NCI-H128 (cell line): ENCODE data around the gene PLSCR4.
"Not testable (repeated sequence)": the region's sequence is repeated elsewhere in the genome, so short reads cannot be mapped to it uniquely, and the experiment has no call there.

Source experiments
- DNase-seq: peaks from one replicate; lab custom pipeline; 2025; ENCODE audit not compliant: unreplicated experiment; lab: John Stamatoyannopoulos, UW

The PLSCR4 gene, protein sequence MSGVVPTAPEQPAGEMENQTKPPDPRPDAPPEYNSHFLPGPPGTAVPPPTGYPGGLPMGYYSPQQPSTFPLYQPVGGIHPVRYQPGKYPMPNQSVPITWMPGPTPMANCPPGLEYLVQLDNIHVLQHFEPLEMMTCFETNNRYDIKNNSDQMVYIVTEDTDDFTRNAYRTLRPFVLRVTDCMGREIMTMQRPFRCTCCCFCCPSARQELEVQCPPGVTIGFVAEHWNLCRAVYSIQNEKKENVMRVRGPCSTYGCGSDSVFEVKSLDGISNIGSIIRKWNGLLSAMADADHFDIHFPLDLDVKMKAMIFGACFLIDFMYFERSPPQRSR

DNA sequence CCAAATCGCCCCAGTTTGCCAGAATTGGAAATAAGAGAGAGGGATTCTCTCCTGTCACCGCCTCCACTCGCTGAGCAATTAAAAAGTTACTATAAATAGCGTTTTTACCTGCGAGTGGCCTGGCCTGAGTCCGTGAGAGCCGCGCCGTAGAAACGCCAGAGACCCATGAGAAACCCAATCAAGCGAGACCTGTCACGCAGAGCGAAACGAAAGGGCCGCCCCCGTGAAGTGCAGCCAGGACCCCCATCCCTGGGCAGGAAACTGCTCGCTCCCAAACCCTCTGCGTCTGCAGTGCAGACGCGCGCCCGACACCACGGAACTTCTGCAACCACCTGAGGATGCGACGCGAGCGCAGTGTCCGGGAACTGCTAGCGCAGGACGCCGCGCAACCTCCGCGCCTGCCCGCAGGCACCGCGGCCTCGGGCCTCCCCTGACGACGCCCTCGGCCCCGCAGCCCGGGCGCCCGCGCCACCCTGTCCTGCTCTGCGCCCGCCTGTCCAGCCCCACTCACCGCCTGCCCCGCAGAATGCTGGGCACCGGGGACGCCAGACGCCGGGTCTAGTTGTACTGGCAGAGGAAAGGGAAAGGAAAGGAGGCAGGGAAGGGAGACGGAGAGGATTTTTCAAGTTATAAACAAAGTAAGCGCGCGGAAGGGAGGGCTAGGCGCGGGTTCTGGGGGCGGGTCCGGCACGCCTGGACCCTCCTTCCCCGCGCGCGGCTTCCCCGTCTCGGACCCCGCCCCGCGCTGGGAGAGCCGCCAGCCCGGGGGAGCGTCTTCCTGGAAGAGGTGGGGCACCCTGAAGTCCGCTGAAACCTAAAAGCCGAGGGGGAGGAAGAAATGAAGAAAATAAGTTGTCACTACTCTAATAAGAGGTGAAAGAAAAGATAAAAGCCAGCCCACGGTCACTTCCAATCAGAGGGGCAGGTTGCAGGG, at the start of gene PLSCR4:
Gene PLSCR4, minus strand, starts transcription at position 657 of the 934 bp plus-strand sequence. CDS start 29,034 bp downstream, outside the sequence.
- DNase-seq = no peak

DNA sequence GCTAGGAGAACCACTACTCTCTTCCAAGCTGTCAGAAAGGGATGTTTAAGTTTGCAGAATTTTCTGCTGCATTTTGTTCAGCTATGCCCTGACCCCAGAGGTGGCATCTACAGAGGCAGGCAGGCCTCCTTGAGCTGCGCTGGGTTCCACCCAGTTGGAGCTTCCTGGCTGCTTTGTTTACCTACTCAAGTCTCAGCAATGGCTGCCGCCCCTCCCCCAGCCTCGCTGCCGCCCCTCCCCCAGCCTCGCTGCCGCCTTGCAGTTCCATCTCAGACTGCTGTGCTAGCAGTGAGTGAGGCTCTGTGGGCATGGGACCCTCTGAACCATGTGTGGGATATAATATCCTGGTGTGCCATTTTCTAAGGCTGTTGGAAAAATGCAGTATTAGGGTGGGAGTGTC, 42.5 kb upstream of the PLSCR4 start:
- DNase-seq = not testable (repeated sequence)

DNA sequence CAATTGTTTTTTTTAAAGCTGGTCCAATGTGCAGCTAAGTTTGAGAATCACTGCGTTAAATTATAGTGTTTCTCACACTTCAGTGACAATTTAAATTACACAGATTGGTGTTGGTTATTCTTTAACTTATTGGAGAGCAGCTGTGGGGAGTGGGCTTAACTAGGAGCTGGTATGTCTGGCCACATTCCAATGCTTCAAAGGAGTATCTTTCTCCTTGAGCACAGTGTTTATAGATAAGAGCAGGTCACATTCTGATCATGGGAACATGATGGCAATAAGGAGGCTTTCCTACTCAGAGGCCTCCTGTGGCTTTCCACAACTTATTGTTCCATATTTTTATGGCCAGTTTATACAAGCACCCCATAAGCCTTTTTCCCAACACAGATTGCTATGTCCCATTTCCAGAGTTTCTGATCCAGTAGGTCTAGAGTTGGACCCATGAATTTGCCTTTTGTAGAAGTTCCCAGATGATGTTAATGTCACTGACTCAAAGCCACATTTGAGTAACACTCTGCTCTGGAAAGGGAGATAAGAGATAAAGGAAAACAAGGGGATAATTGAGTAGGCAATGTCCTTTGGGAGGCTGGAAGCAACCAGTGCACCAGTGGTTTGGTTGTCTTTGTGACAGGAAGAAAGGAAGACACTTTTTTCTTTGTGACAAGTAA, 33.0 kb upstream of the PLSCR4 start:
- DNase-seq = no peak

DNA sequence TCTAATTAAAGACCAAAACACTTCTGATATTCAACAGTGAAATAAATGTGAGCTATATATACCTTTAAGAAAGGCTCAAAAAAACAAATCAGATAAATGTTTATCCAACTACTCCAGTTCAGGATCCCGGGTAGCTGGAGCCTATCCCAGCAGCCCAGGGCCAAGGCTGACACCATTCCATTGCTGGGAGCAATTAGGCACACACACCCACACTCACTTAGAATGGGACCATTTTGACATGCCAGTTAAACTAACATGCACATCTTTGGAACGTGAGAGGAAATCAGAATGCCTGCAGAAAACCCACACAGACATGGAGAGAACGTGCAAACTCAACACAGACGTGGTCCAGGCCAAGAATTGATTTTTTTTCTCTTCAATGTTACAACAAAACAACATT, 30.0 kb upstream of the PLSCR4 start:
- DNase-seq = no peak

DNA sequence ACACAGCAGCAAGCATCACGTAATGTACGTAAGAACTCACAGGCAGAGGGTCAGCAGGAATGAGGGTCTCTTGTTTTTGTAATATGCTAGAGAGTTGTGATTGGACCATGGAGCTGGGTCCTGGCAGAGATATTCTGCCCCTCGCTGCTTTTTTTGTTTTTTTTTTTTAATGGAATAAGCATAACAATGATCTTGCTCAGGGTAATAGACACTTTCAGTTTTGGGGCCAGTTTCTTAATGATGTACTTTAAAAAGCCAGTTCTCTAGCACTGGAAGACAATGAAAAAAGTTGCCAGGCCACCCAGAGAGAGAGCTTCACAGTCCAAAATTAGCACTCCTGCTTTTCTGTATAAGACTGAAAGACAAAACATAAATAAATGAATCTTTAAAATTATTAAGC, 29.0 kb upstream of the PLSCR4 start:
- no peak for DNase-seq

DNA sequence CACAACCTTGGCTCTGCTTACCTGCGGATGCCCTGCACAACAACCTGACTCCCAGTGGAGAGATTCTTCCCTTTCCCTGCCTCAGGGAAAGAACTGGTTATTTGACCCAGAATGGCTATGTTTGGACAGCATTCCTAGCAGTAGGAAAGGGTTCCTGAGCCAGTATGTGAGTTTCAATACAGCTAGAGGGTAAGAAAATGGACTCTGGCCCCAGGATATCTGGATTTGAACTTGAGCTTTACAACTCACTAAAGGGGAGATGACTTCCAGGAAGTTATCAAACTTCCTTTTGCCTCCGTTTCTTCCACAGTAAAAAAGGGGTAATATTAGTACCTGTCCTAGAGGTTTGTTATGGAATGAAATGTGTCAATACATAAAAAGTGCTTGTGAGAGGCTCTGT, 28.1 kb upstream of the PLSCR4 start:
- no peak for DNase-seq

DNA sequence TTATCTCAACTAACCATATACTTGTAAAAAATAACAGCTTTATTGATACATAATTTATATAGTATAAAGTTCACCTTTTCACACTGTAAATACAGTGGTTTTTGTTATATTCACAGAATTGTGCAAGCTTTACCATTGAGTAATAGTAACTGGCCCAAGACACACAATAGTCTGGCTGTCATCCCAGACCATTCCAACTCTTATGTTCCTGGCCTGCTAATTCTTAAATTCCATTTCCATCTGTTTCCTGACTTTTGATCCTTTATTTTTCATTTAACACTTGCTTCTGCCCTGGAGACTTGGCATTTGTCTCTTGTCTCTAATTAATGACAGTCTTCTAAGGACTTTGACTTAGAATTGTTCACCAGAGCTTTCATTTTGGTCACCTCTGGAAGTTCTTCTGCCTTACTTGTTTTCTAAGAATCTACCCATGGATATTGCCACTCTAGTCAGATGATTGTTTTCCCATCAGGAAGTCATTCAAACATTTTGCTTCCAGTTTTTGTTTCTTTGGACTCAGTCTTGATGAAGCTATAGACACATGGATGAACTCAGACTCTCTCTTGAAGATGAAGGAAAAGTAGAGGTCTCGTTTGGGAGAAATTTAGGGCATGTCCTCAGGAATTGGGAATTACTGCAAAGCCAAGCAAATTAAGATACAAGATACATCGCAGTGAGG, 27.2 kb upstream of the PLSCR4 start:
- DNase-seq = no peak

DNA sequence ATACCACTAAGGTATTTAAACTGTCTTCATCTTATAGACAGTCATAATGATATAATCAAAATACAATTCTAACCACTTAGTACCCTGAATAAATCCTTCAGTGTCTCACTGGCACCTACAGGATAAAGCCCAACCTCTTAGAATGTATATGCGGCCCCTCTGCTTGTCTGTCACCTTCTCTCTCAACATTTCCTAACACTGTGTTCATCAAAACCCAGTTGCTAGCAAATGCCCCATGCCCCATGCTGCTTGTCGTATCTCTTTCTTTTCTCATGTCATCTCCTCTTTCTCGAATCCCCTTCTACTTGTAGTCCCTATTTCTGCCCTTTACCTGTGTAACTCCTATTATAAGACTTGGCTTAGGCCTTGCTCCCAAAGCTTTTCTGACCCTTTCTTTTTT, 24.6 kb upstream of the PLSCR4 start:
- no peak for DNase-seq

DNA sequence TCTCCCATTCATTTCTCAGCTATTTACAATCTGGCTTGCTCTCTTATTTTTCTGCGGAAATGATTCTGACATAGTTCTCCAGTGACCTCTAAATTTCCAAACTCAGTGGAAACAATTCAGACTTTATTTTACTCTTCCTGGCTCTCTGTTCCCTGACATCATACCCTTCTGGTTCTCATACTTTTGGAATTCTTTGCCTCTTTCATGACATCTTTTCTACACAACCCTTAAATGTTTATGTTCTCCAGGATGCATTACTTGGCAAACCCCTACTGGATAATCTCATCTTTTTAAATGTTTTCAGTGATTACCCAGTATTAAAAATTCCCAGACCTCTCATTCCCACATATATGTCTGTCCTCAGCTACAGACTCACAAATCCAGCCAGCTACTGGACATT, 23.9 kb upstream of the PLSCR4 start:
- DNase-seq = no peak

DNA sequence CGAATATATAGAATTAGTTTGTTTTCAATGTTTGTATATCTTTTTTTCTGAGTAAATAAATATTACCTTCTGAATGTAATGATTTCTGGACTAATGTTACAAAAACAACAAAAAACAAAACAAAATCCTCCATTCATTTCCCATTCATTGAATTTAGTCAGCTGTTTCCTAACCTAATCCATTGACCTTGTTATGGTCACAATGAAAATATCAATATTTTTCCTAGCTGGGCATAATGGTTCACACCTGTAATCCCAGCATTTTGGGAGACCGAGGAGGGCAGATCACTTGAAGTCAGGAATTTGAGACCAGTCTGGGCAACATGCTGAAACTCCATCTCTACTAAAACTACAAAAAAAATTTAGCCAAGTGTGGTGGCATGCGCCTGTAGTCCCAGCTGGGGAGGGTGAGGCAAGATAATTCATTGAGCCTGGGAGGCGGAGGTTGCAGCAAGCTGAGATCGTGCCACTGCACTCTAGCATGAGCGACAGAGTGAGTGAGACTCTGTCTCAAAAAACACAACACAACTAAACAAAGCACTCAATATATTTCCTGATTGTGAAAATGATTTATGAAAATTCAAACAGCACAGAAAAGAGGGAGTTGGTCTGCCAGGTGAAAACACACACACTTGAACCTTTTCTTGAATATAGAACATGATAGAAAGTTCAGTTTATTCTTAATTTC, 23.0 kb upstream of the PLSCR4 start:
- DNase-seq = no peak

DNA sequence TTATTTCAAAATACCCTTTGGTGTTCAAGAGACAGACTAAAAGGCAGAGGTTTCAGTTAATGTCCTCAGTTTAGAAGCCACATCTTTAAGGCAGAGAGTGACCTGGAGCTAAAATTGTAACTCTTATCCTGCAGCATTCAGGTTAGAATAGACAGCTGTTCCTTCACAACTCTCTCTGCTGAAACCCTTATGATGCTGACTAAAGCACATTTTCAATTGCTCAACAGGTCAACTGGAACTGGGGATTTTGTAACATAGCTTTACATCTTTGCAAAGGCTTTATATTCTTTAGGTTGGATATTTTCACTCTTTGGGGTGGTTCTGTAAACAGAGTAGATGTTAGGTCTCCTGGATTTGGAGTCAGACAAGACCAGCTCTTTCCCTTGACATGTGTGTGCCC, 20.3 kb upstream of the PLSCR4 start:
- no peak for DNase-seq

DNA sequence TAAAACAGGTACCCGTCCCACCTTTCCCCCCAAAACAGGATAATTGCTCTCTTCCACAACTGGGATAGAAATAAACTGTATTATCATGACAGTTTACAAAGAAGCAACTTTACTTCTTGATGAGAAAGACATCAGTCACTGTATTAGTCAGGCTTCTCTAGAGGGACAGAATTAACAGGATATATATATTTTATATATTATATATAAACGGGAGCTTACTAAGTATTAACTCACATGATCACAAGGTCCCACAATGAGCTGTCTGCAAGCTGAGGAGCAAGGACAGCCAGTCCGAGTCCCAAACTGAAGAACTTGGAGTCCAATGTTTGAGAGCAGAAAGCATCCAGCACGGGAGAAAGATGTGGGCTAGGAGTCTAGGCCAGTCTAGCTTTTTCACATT, 18.4 kb upstream of the PLSCR4 start:
- DNase-seq = no peak

DNA sequence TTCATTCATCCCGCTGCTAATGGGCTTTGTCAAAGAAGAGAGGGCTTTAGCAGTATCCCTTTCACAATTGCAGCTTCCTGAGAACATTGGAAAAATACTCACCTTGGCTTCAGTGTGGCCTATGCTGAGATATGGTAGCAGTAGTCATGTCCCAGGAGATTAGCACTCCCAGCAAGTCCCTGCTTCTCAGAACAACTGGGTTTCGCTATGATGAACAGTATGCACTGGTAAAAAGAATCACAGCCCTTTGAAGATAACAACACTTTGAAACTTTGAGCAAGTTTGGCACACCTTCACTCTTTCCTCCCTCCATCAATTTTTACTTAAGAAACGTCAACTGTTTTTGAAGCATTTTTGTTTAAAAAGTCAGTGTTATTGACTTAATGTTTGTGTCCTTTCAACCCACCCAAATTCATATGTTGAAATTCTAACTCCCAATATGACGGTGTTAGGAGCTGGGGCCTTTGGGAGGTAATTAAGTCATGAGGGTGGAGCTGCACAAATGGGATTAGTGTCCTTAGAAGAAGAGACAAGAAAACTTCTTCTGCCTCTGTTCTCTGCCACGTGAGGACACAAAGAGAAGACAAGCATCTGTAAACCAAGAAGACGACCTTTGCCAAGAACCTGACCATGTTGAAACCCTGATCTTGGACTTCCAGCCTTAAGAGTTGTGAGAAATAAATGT, 17.8 kb upstream of the PLSCR4 start:
- DNase-seq = no peak

DNA sequence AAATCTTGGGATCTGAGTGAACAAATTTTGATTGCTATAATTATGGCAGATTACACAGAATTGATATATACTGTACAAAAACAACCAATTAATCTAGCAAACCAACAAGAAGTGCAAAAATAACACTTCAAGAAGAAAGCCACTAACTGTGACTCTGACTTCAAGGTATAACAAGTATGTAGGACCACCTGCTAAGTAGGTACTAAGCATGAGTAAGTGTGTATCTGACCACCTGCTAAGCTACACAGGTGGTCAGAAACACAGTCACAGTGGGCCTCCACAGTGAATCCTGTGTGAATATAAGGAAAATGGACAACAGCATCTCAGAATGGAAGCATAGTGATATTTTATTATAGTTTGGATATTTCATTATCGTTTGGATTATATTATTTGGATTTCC, 14.8 kb upstream of the PLSCR4 start:
- no peak for DNase-seq

DNA sequence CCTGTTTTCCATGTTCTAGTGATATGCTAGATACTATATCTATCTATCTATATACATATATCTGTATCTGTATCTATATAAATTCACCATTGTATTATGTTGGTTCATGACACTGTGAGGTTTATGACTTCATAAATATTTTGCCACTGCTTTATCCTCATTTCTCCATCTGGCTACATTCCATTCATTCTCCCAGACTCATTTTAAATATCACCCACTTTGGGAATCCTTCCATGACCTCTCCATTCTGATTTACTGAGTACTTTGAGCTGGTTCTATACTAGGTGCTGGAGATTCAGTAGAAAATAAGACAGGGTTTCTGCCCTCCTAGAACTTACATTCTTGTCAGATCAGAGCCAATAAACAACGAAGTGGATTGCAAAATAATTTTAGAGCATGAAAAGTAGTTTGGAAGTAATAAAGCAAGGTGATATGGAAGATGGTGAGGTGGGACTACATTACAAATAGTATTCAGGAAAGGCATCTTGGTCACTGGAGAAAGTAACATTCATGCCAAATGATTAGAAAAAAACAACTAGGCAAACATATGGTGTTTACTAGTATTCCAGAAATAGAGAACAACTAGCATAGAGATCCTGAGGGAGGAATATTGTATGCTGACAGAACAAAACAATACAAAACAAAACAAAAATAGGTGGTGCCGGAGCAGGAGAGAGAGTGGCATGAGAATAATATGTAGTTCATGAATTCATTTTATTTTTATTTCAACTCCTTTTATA, 11.6 kb upstream of the PLSCR4 start:
- no peak for DNase-seq

DNA sequence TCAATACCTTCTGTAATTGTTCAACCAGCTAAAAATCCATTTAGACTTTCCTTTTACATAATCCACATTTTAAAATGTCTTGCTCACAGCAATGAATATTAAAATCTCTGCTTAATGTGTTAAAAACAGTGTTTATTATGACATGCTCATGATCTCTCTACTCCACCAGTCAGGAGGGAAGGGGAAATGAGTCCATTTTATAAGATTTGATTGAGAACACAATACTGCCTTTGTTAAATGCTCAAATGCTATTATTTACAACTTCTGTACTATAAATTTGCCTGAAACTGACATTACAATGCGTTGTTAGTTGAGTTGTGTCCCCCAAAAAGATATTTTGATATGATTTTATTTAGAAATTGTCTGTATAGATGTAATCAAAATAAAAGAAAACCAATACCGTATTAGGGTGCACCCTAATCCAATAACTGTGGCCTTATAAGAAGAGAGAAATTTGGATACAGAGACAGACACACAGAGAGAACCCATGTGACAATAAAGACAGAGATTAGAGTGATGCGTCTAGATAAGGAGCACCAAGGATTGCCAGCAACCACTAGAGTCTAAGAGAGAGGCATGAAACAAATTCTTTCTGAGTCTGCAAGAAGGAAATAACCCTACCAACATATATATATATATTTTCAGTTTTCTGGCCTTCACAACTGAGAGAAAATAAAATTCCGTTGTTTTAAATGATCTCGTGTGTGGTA, 9.1 kb upstream of the PLSCR4 start:
- DNase-seq = no peak

DNA sequence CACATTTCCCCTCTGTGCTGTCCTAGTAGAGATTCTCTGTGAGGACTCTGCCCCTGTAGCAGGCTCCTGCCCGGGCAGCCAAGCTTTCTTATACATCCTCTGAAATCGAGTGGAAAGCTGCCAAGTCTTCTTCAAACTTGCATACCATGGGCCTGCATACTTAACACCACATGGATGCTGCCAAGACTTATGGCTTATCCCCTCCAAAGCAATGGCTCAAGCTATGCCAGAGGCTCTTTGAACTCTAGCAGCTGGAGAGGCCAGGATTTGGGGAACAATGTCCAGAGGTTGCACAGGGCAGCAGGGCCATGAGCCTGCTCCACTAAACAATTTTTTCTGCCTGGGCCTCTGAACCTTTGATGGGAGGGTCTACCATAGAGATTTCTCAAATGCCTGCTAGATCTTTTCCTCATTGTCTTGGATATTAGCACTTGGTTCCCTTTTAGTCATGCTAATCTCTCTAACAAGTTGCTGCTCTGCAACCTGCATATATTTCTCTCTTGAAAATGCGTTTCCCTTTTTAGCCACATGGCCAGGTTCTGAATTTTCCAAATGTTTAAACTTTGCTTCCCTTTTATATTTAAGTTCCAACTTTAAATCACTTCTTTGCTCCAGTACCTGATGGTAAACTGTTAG, 6.1 kb upstream of the PLSCR4 start:
- DNase-seq = no peak

DNA sequence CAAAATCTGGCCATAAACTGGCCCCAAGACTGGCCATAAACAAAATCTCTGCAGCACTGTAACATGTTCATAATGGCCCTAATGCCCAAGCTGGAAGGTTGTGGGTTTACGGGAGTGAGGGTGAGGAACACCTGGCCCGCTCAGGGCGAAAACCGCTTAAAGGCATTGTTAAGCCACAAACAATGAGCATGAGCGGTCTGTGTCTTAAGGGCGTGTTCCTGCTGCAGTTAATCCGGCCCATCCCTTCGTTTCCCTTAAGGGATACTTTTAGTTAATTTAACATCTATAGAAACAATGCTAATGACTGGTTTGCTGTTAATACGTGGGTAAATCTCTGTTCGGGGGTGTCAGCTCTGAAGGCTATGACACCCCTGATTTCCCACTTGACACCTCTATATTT, 1.5 kb upstream of the PLSCR4 start:
- DNase-seq = not testable (repeated sequence)
